Measurements from ENCODE around the gene CCDC13.
A peak's percentile ranks its signal among the peaks of the same experiment; 100 is the strongest.

CCDC13 gene

GRCh38 chr3:42735615-42736014 lies 37.4 kb downstream of the CCDC13 start:
- H3K23ac ChIP-seq (ENCODE audit: low read length) = no peak overlapping the region

DNA sequence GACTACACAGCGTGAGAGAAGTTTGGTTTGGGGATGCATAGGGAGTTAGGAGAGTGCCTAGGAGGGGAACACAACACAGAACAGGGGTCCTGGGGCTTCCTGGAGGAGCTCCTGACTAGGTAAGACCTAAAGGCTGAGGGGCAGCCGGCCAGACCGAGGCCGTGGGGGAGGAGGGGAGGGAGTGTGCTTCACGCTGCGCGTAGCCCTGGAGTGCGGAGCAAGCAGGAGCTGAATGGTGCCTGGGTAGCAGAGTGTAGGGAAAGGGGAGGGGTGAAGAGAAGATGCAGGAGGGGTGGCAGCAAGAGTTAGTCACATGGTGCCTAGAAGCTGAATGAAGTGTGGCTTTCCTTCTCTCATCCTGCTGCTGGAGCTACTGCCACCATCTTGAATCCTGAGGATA lies 38.0 kb downstream of the CCDC13 start:
- no peak overlapping the region for H2BK120ac ChIP-seq (ENCODE audit: insufficient read depth, low read length, poor library complexity)
- H2BK5ac ChIP-seq (ENCODE audit: low read depth, low read length, poor library complexity) = no peak overlapping the region
- no peak overlapping the region for H3K14ac ChIP-seq (ENCODE audit: low read length)
- no peak overlapping the region for H3K4me2 ChIP-seq (ENCODE audit: low read length)
- H3K4me3 ChIP-seq (ENCODE audit: low read depth, low read length) = no peak overlapping the region
- no peak overlapping the region for H3K4ac ChIP-seq (ENCODE audit: low read depth, low read length)
- H3K23ac ChIP-seq (ENCODE audit: low read length) = no peak overlapping the region
- H3K9ac ChIP-seq (ENCODE audit: low read length) = no peak overlapping the region
- H3K79me1 ChIP-seq (ENCODE audit: low read length) = no peaks in the 10 kb centered on the region
- H3K9me3 ChIP-seq (ENCODE audit: insufficient read depth, low read depth, low read length) = peaks cover 2% of the 10 kb centered on the region
- no peak overlapping the region for H4K8ac ChIP-seq (ENCODE audit: low read depth, low read length)
- no peak overlapping the region for H2BK12ac ChIP-seq (ENCODE audit: low read length)
- no peak overlapping the region for H2AFZ ChIP-seq (ENCODE audit: insufficient read depth, low read length, poor library complexity)
- no peak for DNase-seq
- H4K12ac ChIP-seq (ENCODE audit: low read depth, low read length) = no peak overlapping the region
- H3K36me3 ChIP-seq (ENCODE audit: control insufficient read depth in 1 of 2, insufficient read depth in 2 of 2, low read length in 2 of 2) = no peaks in the 10 kb centered on the region
- H3K79me2 ChIP-seq (ENCODE audit: control insufficient read depth, insufficient read depth, low read length, poor library complexity) = no peaks in the 10 kb centered on the region
- H3K27ac ChIP-seq (ENCODE audit: low read depth, low read length) = no peak overlapping the region
- H3K18ac ChIP-seq (ENCODE audit: low read length) = no peak overlapping the region
- no CpG with 5 or more reads among the region's 8 CpGs for WGBS (ENCODE audit: extremely low coverage, insufficient coverage, insufficient read length)
- H4K91ac ChIP-seq (ENCODE audit: low read depth, low read length) = no peak overlapping the region
- peaks cover 3 to 16% of the 10 kb centered on the region in 2 experiments for H3K4me1 ChIP-seq (ENCODE audit: control insufficient read depth in 1 of 2, insufficient read depth in 2 of 2, low read length in 2 of 2)
- no peaks in the 10 kb centered on the region for H3K27me3 ChIP-seq (ENCODE audit: insufficient read depth, low read length)
- H2AK5ac ChIP-seq (ENCODE audit: low read length) = no peak overlapping the region

More at GRCh38 chr3:42735615-42736014, 37.4 kb downstream of the CCDC13 start:
- Histone ChIP-seq H4K91ac (ENCODE audit: low read depth, low read length) (no peak overlapping the region), H2AK5ac (ENCODE audit: low read length) (no peak overlapping the region), H3K18ac (ENCODE audit: low read length) (no peak overlapping the region), H2AFZ (ENCODE audit: insufficient read depth, low read length, poor library complexity) (no peak overlapping the region), H3K36me3 (ENCODE audit: control insufficient read depth in 1 of 2, insufficient read depth in 2 of 2, low read length in 2 of 2) (no peaks in the 10 kb centered on the region), H4K8ac (ENCODE audit: low read depth, low read length) (no peak overlapping the region), H3K27ac (ENCODE audit: low read depth, low read length) (no peak overlapping the region), H3K79me2 (ENCODE audit: control insufficient read depth, insufficient read depth, low read length, poor library complexity) (no peaks in the 10 kb centered on the region), H3K9me3 (ENCODE audit: insufficient read depth, low read depth, low read length) (peaks cover 2% of the 10 kb centered on the region), H4K12ac (ENCODE audit: low read depth, low read length) (no peak overlapping the region), H3K4me2 (ENCODE audit: low read length) (no peak overlapping the region), H3K4me1 (ENCODE audit: control insufficient read depth in 1 of 2, insufficient read depth in 2 of 2, low read length in 2 of 2) (peaks cover 3 to 16% of the 10 kb centered on the region in 2 experiments), H3K79me1 (ENCODE audit: low read length) (no peaks in the 10 kb centered on the region), H2BK120ac (ENCODE audit: insufficient read depth, low read length, poor library complexity) (no peak overlapping the region), H3K27me3 (ENCODE audit: insufficient read depth, low read length) (no peaks in the 10 kb centered on the region), H3K4ac (ENCODE audit: low read depth, low read length) (no peak overlapping the region), H2BK5ac (ENCODE audit: low read depth, low read length, poor library complexity) (no peak overlapping the region), H2BK12ac (ENCODE audit: low read length) (no peak overlapping the region), H3K4me3 (ENCODE audit: low read depth, low read length) (no peak overlapping the region), H3K14ac (ENCODE audit: low read length) (no peak overlapping the region), H3K9ac (ENCODE audit: low read length) (no peak overlapping the region)
- no CpG with 5 or more reads among the region's 12 CpGs for WGBS (ENCODE audit: extremely low coverage, insufficient coverage, insufficient read length)
- DNase-seq = no peak

DNA sequence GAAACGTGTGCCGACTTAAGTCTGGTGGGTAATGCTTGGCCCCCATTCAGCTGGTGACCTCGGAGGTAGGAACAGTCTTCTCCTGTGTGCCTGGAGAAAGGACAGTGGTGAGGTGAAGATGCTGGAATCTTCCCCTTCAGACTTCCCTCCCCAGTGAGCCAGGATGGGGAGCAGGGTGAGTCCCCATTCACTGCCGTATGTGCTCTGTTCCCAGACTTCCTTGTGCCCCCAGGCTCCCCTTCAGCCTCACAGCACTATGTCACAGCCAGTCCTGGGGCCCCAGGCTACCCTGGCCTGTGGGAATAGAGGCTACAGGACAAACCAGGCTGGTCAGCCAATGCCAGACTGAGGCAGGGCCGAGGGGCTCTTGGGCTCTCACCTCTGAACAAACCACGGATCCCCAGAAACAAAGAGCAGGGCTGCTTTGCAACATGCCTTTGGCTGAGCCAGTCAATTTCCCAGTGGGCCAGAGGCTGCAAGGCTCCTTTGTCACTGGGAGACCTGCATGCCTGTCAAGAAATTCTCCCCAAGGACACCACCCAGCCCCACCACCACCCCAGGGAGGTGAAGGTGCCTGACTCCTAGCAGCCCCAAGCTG lies 38.7 kb downstream of the CCDC13 start:
- Histone ChIP-seq H4K8ac (ENCODE audit: low read depth, low read length) (no peak overlapping the region), H3K4me1 (ENCODE audit: control insufficient read depth in 1 of 2, insufficient read depth in 2 of 2, low read length in 2 of 2) (peaks cover 3 to 16% of the 10 kb centered on the region in 2 experiments), H2BK12ac (ENCODE audit: low read length) (no peak overlapping the region), H2BK120ac (ENCODE audit: insufficient read depth, low read length, poor library complexity) (no peak overlapping the region), H3K27ac (ENCODE audit: low read depth, low read length) (no peak overlapping the region), H3K79me1 (ENCODE audit: low read length) (no peaks in the 10 kb centered on the region), H3K18ac (ENCODE audit: low read length) (no peak overlapping the region), H3K27me3 (ENCODE audit: insufficient read depth, low read length) (no peaks in the 10 kb centered on the region), H3K23ac (ENCODE audit: low read length) (no peak overlapping the region), H4K12ac (ENCODE audit: low read depth, low read length) (no peak overlapping the region), H3K4ac (ENCODE audit: low read depth, low read length) (no peak overlapping the region), H3K36me3 (ENCODE audit: control insufficient read depth in 1 of 2, insufficient read depth in 2 of 2, low read length in 2 of 2) (no peaks in the 10 kb centered on the region), H2BK5ac (ENCODE audit: low read depth, low read length, poor library complexity) (no peak overlapping the region), H4K91ac (ENCODE audit: low read depth, low read length) (no peak overlapping the region), H3K4me2 (ENCODE audit: low read length) (no peak overlapping the region), H3K79me2 (ENCODE audit: control insufficient read depth, insufficient read depth, low read length, poor library complexity) (no peaks in the 10 kb centered on the region), H3K4me3 (ENCODE audit: low read depth, low read length) (no peak overlapping the region), H3K9me3 (ENCODE audit: insufficient read depth, low read depth, low read length) (peaks cover 2% of the 10 kb centered on the region), H2AK5ac (ENCODE audit: low read length) (no peak overlapping the region), H3K14ac (ENCODE audit: low read length) (no peak overlapping the region), H3K9ac (ENCODE audit: low read length) (no peak overlapping the region), H2AFZ (ENCODE audit: insufficient read depth, low read length, poor library complexity) (no peak overlapping the region)
- DNase-seq = no peak
- no CpG with 5 or more reads among the region's 6 CpGs for WGBS (ENCODE audit: extremely low coverage, insufficient coverage, insufficient read length)

DNA sequence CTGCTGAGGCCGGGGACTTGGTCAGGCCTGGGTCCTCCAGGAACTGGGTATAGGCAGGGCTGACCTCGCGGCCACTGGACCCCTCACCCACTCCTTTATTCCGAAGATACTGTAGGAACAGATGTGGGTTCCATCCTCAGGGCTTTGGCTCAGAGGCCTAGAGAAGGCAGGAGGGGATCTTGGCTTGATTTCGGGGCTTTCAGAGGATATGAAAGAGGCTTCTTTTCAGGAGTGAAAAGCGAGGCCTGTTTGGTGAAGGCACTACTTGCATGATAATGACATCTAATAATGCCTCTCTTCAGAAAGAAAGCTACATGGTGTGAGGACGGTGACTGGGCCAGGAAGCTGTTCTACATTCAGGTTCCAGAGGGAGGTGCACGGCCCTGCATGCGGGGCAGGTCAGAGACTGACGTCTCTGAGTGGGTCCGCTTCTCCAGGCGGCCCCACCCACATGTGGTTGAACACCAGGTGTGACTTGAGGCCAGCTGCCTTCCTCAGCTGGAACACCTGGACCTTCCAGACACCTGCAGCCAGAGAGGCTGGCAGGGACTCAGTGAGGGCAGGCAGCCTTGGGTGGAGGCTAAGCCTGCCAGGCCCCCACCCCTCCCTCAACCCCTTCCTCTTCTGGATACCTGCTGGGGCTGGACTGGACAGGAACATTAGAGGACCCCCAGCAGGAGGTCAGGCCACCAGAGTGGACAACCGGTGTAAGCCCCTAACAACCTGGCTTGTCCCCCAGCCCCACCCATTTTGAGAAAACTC lies 39.4 kb downstream of the CCDC13 start:
- Histone ChIP-seq H4K91ac (ENCODE audit: low read depth, low read length) (no peak overlapping the region), H3K79me2 (ENCODE audit: control insufficient read depth, insufficient read depth, low read length, poor library complexity) (no peaks in the 10 kb centered on the region), H2AFZ (ENCODE audit: insufficient read depth, low read length, poor library complexity) (no peak overlapping the region), H3K9ac (ENCODE audit: low read length) (no peak overlapping the region), H3K9me3 (ENCODE audit: insufficient read depth, low read depth, low read length) (peaks cover 4% of the 10 kb centered on the region), H2BK5ac (ENCODE audit: low read depth, low read length, poor library complexity) (no peak overlapping the region), H3K79me1 (ENCODE audit: low read length) (no peaks in the 10 kb centered on the region), H3K27me3 (ENCODE audit: insufficient read depth, low read length) (peaks cover under 1% of the 10 kb centered on the region), H3K27ac (ENCODE audit: low read depth, low read length) (no peak overlapping the region), H3K4me1 (ENCODE audit: control insufficient read depth in 1 of 2, insufficient read depth in 2 of 2, low read length in 2 of 2) (peaks cover 3 to 16% of the 10 kb centered on the region in 2 experiments), H2BK120ac (ENCODE audit: insufficient read depth, low read length, poor library complexity) (no peak overlapping the region), H3K4ac (ENCODE audit: low read depth, low read length) (no peak overlapping the region), H2AK5ac (ENCODE audit: low read length) (no peak overlapping the region), H3K4me2 (ENCODE audit: low read length) (no peak overlapping the region), H3K4me3 (ENCODE audit: low read depth, low read length) (no peak overlapping the region), H4K12ac (ENCODE audit: low read depth, low read length) (no peak overlapping the region), H2BK12ac (ENCODE audit: low read length) (no peak overlapping the region), H3K36me3 (ENCODE audit: control insufficient read depth in 1 of 2, insufficient read depth in 2 of 2, low read length in 2 of 2) (no peaks in the 10 kb centered on the region), H3K14ac (ENCODE audit: low read length) (no peak overlapping the region), H3K23ac (ENCODE audit: low read length) (no peak overlapping the region), H3K18ac (ENCODE audit: low read length) (no peak overlapping the region), H4K8ac (ENCODE audit: low read depth, low read length) (no peak overlapping the region)
- DNase-seq = peak; percentile 34 to 58
- no CpG with 5 or more reads among the region's 13 CpGs for WGBS (ENCODE audit: extremely low coverage, insufficient coverage, insufficient read length)
